ENCODE measurements around the gene AADAT. TPM values are rescaled to one million over a fixed set of nuclear protein-coding genes. Genes with fewer than 3 reads are reported as not detected.
A peak's percentile ranks its signal among the peaks of the same experiment; 100 is the strongest.

AADAT gene
- total RNA-seq (10 to 100 TPM in 1 of 2 donors, 1 to 10 TPM in 1; 3.8 to 13.6 TPM), polyA plus RNA-seq (10 to 100 TPM; 11.1 to 16.1 TPM)

- Histone ChIP-seq H3K4me1 (ENCODE audit: control insufficient read depth in 4 of 4, insufficient read depth in 4 of 4, low read length in 3 of 4) (peaks cover 1 to 26% (median 16%) of the 10 kb centered on the region in 4 donors), H3K36me3 (ENCODE audit: control insufficient read depth in 4 of 4, insufficient read depth in 3 of 4, low read depth in 1 of 4, low read length in 3 of 4) (peaks cover 0 to 5% (median 1%) of the 10 kb centered on the region in 4 donors), H3K27ac (ENCODE audit: low read depth in 1 of 2, low read length in 2 of 2) (peak within 1 kb of the TSS; percentile 68 to 89), H3K27me3 (ENCODE audit: control insufficient read depth in 4 of 4, insufficient read depth in 4 of 4, low read length in 3 of 4) (no peaks in the 10 kb centered on the region), H3K9ac (ENCODE audit: low read depth in 1 of 2, low read length in 2 of 2) (peak within 1 kb of the TSS; percentile 17 to 42), H3K9me3 (ENCODE audit: control insufficient read depth in 4 of 4, low read length in 3 of 4) (no peaks in the 10 kb centered on the region), H3K4me3 (ENCODE audit: low read depth in 1 of 3, low read length in 3 of 3) (peak within 1 kb of the TSS; percentile 76 to 82 (median 77))
- 1% methylated on average over 80 of the region's 80 CpGs for WGBS
- TF ChIP-seq CTCF (IDR thresholded peaks at IDR 0.05; ENCODE audit: low read depth, low read length, missing input control) (peak; percentile 90), MAX (IDR thresholded peaks at IDR 0.05) (peak; percentile 17), FOXA2 (IDR thresholded peaks at IDR 0.05) (no peak), SP1 (IDR thresholded peaks at IDR 0.05) (peak; percentile 70), RAD21 (IDR thresholded peaks at IDR 0.05) (peak; percentile 91 to 93), FOXA1 (IDR thresholded peaks at IDR 0.05) (no peak), TAF1 (conservative IDR thresholded peaks at IDR 0.05) (no peak), GABPA (IDR thresholded peaks at IDR 0.05 in 1 of 2, conservative IDR thresholded peaks at IDR 0.05 in 1 of 2) (peak in 1 of 2 donors; percentile 61), YY1 (IDR thresholded peaks at IDR 0.05) (peak; percentile 47), NR2F2 (IDR thresholded peaks at IDR 0.05) (peak; percentile 34), EGR1 (IDR thresholded peaks at IDR 0.05; ENCODE audit: low read depth in 2 of 2) (no peak), ZBTB33 (IDR thresholded peaks at IDR 0.05) (no peak), RXRA (IDR thresholded peaks at IDR 0.05) (peak; percentile 86 to 91), JUND (IDR thresholded peaks at IDR 0.05) (peak in 1 of 2 donors; percentile 22), REST (IDR thresholded peaks at IDR 0.05) (no peak), HNF4G (IDR thresholded peaks at IDR 0.05) (peak; percentile 41), ATF3 (IDR thresholded peaks at IDR 0.05) (no peak), HNF4A (conservative IDR thresholded peaks at IDR 0.05) (peak; percentile 62 to 69)
- DNase-seq (ENCODE audit: low spot score), result peak; percentile 85
Measured at GRCh38 chr4:170089668-170090351, at the start of gene AADAT. AADAT (minus strand) TSS chr4:170089956; CDS start chr4:170089690, 266 bp downstream.

Measured in liver (tissue), 9 donors.